Measurements from ENCODE around the gene CXCL1.

GRCh38 chr4:73821325-73821724 is 47.9 kb upstream of the CXCL1 start:
- TF ChIP-seq, protein P1, sequence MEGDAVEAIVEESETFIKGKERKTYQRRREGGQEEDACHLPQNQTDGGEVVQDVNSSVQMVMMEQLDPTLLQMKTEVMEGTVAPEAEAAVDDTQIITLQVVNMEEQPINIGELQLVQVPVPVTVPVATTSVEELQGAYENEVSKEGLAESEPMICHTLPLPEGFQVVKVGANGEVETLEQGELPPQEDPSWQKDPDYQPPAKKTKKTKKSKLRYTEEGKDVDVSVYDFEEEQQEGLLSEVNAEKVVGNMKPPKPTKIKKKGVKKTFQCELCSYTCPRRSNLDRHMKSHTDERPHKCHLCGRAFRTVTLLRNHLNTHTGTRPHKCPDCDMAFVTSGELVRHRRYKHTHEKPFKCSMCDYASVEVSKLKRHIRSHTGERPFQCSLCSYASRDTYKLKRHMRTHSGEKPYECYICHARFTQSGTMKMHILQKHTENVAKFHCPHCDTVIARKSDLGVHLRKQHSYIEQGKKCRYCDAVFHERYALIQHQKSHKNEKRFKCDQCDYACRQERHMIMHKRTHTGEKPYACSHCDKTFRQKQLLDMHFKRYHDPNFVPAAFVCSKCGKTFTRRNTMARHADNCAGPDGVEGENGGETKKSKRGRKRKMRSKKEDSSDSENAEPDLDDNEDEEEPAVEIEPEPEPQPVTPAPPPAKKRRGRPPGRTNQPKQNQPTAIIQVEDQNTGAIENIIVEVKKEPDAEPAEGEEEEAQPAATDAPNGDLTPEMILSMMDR (IDR thresholded peaks at IDR 0.05), result no peak
- no peak for TF ChIP-seq POLR2A (IDR thresholded peaks at IDR 0.05)

All from lower leg skin (tissue), 3 donors.